A549 (cell line): ENCODE measurements around the gene RHBDF2.

Experiments used
- CBX8 ChIP-seq: fragments of 200-600 bp; sonication (generic); IDR thresholded peaks from 2 replicates; pipeline ENCODE4 v1.6.1; 2016
- TF ChIP-seq, protein P1 (sequence below): fragments of >200 bp; sonication (Bioruptor Twin); formaldehyde crosslinking; IDR thresholded peaks from 3 replicates; pipeline ENCODE4 v1.5.1; 2016

DNA sequence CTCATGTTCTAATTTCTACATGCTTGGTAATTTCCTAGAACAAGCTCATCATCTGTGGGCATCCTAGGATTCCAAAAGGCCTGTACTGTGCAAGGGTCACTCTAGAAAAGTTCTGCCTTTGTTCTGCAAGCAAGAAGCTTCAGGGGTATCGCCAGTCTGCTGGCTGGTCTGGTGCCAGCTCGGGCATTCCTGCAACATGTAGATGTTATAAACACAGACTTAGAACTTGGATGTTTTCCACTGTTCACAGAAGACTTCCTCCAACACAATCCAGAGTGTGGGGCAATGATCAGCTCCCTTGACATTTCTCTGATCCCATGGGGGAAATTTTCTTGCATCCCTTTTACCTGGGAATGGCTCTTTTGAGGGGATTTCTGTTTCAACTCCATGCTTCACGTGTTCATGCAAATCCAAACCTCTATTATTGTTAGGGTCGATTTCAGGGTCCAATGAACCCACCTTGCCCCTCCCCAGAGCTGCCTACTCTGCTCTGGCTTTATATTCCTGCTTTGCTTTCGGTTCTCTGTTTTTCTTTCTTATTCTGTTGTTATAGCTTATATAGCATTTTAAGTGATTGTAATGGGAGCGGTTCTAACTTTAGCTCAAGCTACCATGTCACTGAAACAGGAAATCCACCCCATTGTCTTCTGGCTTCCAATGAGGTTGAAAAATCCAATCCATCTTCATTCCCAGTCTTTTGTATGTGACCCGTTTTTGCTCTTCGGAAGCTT lies 73.6 kb downstream of the RHBDF2 start:
- TF ChIP-seq, protein P1, sequence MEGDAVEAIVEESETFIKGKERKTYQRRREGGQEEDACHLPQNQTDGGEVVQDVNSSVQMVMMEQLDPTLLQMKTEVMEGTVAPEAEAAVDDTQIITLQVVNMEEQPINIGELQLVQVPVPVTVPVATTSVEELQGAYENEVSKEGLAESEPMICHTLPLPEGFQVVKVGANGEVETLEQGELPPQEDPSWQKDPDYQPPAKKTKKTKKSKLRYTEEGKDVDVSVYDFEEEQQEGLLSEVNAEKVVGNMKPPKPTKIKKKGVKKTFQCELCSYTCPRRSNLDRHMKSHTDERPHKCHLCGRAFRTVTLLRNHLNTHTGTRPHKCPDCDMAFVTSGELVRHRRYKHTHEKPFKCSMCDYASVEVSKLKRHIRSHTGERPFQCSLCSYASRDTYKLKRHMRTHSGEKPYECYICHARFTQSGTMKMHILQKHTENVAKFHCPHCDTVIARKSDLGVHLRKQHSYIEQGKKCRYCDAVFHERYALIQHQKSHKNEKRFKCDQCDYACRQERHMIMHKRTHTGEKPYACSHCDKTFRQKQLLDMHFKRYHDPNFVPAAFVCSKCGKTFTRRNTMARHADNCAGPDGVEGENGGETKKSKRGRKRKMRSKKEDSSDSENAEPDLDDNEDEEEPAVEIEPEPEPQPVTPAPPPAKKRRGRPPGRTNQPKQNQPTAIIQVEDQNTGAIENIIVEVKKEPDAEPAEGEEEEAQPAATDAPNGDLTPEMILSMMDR = no peak
- TF ChIP-seq CBX8 = no peak
